Bone marrow (tissue), 2 donors: ENCODE data around the gene IDS.
"Not testable (repeated sequence)": the region's sequence is repeated elsewhere in the genome, so short reads cannot be mapped to it uniquely, and the experiment has no call there.

Source experiments
- DNase-seq, 2 donors: peaks; one replicate each; lab custom pipeline; 2025; lab: John Stamatoyannopoulos, UW

Gene IDS

GRCh38 chrX:149527705-149528104 is 22.6 kb upstream of the IDS start:
- no peak for DNase-seq

- DNase-seq, result not testable (repeated sequence)
Observed at GRCh38 chrX:149526318-149527033, 21.4 kb upstream of the IDS start.

DNA sequence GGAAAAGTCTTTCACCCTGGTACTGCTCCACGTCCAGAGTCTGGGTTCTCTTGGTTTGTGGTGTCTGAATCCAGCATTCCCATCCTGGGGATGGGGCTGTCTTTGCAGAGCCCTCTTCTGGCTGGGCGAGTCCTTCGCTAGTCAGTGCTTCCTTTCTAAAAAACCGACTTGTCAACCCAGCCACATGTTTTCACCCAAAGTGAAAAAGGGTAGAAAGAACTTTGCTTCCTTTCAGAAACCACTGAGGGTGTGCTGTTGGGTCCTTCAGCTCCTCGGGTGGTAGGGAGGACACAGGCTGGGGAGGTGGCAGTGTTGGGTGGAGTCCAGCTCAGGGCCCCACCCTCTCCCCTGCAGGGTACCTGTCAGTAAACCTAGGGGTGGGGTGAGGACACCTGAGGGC is 20.8 kb upstream of the IDS start:
- DNase-seq, result peak in 1 of 2 donors; percentile 34

DNA sequence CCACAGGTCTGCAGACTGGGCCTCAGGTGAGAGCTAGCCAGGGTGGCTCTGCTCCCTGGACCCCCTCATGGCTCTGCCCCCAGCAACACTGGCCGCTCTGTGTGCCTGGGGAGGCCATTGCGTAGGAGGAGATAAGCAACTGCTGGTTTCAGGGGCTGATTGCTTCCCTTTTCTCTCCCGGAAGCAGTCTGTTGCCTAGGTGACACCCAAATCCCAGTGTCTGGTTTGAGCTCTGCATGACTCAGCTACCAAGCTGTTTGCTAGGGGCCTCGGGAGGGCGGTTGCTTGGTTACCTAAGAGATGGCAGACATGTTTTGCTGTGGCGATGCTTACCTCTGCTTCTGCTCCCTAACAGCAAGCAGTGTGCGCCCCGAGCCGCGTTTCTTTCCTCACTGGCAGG is 20.3 kb upstream of the IDS start:
- DNase-seq, result peak in 1 of 2 donors; percentile 54

GRCh38 chrX:149522916-149523315 is 17.8 kb upstream of the IDS start:
- DNase-seq, result no peak

DNA sequence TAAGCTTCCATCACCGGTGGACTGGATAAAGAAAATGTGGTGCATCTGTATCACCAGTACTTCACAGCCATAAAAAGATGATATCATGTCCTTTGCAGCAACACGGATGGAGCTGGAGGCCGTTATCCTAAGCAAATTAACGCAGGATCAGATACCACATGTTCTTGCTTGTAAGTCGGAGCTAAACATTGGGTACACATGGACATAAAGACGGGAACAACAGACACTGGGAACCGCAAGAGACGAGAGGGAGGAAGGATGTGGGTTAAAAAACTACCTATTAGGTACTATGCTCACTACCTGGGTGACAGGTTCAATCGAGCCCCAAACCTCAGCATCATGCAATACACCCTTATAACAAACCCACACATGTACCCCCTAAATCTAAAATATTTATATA is 16.3 kb upstream of the IDS start:
- no peak for DNase-seq

GRCh38 chrX:149520636-149521277 is 15.7 kb upstream of the IDS start:
- DNase-seq, result not testable (repeated sequence)

DNA sequence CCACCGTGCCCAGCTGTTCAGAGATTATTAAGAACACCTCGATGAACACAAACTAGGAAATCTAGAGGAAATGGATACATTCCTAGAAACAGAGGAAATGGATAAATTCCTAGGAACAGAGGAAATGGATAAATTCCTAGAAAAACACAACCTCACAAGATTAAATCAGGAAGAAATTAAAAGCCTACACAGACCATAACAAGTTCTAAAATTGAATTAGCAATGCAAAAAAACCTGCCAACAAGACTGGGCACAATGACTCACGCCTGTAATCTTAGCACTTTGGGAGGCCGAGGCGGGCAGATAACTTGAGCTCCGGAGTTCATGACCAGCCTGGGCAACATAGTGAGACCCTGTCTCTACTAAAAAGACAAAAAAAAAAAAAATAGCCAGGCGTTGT is 13.1 kb upstream of the IDS start:
- no peak for DNase-seq

DNA sequence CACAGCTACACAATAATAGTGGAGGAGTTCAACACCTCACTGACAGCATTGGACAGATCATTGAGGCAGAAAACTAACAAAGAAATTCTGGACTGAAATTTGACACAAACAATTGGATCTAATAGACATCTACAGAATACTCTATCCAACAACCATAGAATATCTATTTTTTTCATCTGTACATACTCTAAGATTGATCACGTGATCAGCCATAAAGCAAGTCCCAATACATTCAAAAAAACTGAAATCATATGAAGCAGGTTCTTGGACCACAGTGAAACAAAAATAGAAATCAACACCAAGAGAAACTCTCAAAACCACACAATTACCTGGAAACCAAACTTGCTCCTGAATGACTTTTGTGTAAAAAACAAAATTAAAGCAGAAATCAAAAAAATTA is 12.2 kb upstream of the IDS start:
- no peak for DNase-seq

GRCh38 chrX:149516604-149517003 is 11.5 kb upstream of the IDS start:
- DNase-seq, result no peak

DNA sequence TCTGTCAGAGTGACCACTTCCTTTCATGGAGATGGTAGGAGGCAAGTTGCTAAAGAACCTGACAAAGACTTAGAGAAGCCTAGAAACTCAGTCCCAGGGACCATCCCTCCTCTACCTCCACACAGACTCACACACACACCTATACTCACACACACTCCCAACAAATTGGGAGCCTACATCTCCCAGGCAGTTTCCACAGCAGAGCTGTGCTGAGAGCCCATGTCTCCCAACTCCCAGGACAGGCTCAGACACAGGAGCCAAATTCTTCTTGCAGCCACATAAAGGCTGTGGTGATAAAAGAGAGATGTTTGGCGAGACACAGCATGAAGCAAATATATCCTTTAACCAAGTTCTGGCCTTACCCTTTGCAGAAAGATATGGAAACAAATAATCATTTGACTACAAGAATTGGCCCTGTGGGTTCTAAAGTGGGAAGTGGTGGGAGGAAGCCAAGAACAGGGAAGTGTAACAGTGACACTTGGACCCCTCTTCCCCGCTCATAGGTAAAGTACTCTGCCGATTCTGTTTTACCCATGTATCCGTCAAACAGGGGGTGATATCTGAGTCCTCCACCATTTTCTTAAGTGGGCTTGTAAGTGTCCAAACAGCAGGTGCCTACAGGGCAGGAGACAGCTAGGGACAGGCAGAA is 11.0 kb upstream of the IDS start:
- no peak for DNase-seq

- DNase-seq, result no peak
Observed at GRCh38 chrX:149513825-149514428, 8.8 kb upstream of the IDS start.

DNA sequence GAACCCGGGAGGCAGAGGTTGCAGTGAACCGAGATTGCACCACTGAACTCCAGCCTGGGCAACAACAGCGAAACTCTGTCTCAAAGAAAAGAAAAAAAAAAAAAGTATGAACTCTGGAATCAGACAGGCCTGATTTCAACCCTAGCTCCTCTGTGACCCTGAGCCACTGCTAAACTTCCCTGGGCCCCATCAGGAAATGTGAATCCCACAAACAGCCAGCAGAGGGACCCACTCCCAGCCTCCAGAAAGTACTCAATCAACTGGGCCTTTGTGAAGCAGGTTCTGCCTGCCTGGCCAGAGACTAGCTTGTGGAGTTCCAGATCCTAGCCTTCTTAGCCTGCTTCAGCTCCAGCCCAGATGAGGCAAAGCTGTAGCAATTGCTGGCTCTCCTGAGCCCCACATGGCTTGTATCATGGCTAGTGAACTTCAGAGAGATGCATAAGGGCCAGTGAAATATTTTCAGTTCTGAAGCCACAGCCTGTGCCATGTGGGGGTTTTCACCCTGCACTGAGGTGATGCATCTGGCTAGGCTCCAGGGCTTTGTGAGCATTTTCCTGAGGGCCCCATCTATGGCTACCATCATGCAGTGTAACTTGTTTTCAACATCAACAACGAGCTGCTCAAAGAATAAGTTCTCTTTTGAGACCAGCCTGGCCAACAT is 7.2 kb upstream of the IDS start:
- peak in 1 of 2 donors; percentile 1 for DNase-seq

GRCh38 chrX:149511081-149511480 is 6.0 kb upstream of the IDS start:
- DNase-seq, result no peak

DNA sequence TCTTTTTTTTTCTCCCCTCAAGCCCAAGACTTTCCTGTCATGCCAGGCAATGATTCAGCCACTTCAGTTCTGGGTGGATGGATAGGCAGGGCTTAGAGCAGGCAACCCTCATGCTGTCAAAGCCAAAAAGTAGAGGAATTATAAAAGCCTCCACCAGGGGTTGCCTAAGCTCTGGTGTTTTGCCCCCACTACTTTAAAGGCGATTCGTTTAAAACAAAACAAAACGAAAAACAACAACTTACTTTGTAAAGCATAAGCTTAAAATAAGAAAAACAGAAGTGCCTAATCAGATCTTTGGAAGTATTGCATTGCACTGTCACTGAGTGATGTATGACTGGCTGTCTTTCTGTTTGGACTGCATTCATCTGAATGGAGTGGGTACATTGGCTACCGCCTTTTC is 5.3 kb upstream of the IDS start:
- DNase-seq, result peak in 1 of 2 donors; percentile 63

GRCh38 chrX:149508467-149508866 is 3.4 kb upstream of the IDS start:
- no peak for DNase-seq

GRCh38 chrX:149506349-149506748 is 1.2 kb upstream of the IDS start:
- DNase-seq, result no peak

DNA sequence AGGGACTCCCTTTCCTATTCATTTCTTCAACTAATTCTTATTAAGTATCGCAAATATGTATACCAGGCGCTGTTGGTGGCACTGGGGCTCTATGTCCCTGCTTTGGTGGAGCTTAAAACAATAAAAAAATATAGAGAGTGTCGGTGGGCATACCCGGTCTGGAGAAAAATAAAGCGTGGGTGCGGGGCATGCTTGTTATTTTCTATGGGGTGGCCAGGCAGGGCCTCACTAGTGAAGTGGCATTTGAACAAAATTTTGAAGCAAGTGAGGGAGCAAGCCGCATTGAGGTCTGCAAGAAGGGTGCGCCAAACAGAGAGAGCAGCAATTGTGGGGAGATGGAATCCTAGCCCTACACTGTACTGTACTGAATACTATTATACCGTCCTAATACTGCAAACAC is 565 bp upstream of the IDS start:
- no peak for DNase-seq

GRCh38 chrX:149504226-149504914 is 736 bp downstream of the IDS start:
- DNase-seq, result peak in 1 of 2 donors; percentile 2

DNA sequence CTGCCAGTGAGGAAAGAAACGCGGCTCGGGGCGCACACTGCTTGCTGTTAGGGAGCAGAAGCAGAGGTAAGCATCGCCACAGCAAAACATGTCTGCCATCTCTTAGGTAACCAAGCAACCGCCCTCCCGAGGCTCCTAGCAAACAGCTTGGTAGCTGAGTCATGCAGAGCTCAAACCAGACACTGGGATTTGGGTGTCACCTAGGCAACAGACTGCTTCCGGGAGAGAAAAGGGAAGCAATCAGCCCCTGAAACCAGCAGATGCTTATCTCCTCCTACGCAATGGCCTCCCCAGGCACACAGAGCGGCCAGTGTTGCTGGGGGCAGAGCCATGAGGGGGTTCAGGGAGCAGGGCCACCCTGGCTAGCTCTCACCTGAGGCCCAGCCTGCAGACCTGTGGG is 1.7 kb downstream of the IDS start:
- DNase-seq, result peak in 1 of 2 donors; percentile 69

GRCh38 chrX:149502923-149503322 is 2.2 kb downstream of the IDS start:
- not testable (repeated sequence) for DNase-seq

- no peak for DNase-seq
Observed at GRCh38 chrX:149499766-149500165, 5.3 kb downstream of the IDS start.
